Measurements from ENCODE around the gene C1orf174.

The C1orf174 gene

DNA sequence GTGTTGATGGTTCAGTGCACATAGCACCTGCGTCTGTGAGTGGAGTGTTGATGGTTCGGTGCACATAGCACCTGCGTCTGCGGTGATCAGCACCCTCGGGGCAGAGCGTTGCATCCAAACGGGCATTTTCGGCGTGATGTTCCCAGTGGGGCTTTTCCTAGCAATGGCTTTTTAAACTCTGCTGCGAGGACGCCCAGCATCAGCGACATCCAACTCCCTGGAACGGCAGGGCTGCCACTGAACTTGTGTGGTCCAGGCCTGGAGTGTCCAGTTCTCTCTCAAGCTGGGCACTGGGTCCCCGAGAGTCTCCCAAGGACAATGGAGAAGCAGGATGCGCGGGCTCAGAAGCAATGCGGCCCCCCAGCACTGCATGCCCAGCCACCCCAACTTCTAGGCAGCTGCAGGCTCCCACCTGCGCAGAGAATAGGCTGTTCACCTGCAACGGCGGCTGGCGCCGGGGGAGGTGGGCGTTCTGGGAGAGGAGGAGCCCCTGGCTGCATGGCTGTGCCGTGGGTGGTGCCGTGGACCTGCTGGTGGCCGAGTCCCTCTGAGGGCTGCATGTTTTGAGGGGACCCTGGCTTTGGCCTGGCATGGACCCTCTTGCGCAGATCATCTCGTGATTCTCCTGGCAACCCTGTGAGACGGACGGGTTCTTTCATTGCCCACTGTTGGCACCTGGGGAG lies 10.1 kb upstream of the C1orf174 start:
- no peak for DNase-seq (ENCODE audit: low read depth in 2 of 2)

DNA sequence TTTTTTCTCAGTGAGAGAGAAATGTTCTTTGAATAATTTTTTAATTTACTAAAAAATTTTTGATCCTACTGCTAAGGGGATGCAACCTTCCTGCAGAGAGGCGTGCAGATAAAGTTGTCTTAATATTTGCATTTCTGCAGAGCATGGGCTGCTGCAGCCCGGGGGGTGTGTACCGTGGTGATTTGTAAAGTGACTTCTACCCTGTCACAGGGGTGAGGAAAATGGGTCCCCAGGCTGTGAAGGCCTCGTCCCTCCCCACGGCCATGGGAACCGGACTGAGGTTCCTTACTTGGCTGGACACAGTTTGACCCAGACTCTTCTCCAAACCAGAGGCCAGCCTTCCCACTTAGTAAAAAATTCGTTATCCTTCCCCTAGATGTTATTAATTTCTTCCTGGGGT lies 9.5 kb upstream of the C1orf174 start:
- no peak for DNase-seq (ENCODE audit: low read depth in 2 of 2)

DNA sequence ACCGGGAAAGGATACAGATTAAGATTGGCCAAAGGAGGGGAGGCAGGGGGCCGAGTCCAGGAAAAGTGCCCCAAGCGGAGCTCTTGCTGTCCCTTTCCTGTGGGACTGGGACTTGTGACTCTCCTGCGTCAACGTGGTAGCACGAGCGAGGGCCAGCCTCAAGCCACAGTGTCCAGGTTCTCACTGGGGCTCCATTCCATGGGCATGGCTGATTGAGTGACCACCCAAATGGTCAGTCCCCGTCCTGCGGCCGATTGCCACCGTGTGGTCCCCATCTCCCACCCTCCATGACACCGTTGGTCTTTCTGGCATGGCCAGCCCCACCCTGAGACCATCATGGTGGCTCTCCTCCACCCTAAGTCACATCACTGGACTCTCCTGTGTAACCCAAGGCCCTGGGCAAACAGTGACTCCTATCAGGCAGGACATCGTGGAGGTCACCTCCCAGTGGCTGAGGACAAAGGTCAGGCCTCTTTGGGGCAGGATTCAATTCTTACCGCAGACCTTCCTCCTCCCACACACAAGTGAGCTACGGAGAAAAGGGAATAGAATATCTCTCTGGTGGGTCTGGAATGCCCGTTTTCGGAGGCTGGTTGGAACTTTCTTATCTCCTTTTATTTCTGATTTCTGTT lies 8.9 kb upstream of the C1orf174 start:
- DNase-seq (ENCODE audit: low read depth in 2 of 2): no peak

DNA sequence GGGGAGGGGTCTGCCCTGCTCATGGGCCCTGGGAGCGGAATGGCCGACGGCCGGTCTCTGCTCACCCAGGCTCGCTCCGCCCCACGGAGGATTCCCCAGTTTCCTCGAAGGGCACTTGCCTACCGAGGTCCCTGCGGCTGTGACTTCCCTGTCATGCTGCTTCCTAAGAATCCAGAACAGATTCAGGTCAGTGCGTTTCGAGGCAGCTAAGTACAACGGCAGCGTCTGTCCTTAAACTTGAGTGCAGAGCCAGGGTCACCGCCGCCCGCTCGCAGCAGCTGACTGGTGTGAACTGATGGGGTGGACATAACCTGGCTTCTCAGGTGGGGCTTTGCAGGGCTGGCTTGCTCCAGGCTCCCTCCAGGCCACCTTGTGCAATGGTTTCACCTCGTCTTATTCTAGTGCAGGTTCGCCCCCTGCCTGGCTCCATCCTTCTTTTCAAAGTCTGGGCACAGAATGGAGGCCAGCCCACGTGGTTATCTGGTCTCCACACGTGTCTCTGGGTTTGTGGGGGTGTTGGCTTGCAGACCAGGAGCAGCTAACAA lies 7.6 kb upstream of the C1orf174 start:
- DNase-seq (ENCODE audit: low read depth in 2 of 2): no peak

DNA sequence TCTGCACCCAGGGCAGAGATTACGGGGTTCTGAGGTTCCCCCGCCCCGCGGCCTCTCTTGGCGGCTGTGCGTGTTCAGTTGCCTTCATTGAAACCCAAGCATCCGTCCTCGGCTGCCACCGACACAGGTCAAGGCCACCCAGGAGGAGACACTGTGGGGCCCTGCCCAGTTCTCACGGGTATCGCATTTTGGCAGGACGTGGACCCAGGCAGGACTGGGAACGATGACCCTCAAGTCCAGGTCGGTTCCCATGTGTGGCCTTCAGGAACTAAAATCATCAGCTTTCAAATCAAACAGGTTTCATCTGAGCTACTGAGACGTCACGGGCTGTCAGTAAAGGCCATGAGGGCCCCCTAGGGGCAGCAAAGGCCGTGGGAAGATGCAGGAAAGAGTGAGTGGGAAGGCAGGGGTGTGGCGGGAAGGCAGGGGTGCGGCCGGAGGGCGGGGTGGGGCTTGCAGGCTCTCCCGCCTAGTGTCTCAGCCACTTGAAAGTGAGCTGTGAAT lies 7.0 kb upstream of the C1orf174 start:
- peak in 1 of 2 donors; percentile 32 for DNase-seq (ENCODE audit: low read depth in 2 of 2)

DNA sequence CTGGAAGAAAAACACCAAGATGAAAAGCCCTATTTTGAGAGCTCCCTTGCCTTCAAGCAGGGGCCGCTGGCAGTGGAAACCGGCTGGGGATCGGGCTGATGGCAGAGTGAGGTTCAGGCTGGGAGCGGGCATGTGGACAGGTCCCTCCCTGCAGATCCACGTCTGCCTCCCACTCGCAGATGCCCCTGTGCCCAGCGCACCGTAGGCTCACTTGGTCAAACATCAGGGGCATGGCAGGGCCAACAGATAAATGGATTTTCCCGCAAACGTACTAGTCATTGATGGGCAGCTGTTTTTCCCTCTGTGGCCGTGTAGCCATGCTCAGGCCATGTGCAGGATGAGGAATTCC lies 6.6 kb upstream of the C1orf174 start:
- no peak for DNase-seq (ENCODE audit: low read depth in 2 of 2)

DNA sequence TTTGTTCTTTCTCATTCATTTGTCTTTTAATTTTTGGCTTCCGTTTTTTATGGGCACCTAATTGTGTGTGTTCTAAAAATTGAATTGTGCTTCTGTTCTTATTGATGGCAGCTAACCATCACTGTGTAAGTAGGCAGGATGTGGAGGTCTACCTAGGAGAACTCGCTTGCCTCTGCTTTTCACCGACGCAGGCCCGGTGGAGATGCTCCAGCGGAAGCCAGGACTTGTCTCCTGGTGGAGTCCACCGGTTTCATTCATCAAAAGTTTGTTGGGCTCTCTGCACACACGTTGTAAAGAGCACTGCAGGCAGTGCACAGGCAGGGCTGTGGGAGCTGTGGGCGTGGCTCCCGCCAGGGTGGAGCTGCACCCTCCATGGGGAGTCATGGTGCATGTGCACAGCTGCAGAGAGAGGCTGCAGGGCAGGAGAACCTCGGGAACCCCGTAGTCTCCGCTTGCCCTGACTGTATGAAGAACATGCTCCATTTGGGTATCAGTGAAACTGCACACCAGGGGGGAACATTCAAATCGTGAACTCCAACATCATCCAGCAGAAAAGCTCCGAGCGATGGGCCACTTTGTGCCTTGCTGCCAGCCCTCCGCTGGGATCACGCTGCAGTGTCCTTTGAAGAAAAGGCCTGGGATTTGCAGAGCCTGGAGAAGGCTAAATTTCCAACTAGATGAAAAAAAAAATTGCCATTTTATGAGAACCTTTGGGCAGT lies 6.0 kb upstream of the C1orf174 start:
- no peak for DNase-seq (ENCODE audit: low read depth in 2 of 2)

DNA sequence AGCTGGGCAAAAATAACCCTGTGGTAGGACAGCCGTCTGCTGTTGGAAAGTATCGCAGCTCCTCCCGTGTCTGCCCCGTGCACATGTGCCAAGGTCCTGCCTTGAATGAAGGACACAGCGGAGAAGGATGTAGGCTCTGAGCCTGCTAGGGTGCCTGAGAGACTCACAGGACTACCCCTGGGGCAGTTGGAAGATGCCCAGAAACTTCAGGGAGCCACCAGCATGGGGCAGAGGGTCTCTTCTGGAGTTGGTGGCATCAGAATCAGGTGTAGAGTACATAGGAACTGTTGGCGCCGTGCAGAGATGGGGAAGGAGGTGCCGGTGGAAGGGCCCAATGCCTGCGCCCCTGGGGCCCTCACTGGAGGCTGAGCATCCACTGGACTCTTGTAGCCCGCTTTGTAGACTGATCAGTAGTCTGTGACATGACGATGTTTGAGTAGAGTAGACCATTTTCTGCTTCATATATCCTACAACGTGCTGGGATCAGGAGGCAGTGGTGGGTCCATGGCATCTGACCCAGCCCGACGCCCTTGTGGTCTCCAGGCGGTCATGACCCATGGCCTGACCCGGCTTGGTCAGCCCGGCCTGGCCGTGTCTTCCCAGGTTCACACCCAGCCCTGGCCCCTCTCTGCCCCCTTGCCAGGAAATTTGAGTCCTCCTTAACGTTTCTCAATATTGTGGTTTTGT lies 5.3 kb upstream of the C1orf174 start:
- no peak for DNase-seq (ENCODE audit: low read depth in 2 of 2)

DNA sequence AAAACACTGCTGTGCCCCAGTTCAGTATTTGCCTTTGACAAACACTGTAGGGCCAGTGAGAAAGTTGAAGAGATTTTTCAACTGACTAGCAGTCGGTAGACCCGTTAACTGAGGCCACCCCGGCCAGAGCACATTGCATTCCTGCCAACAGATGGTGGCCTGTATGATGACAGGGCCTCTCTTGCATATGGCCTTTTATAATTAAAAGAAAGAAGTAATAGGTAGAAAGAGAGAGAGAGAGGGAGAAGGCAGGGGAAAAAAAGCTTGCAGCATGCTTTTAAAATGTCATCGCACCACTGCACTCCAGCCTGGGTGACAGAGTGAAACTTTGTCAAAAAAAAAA lies 4.7 kb upstream of the C1orf174 start:
- DNase-seq (ENCODE audit: low read depth in 2 of 2): no peak

DNA sequence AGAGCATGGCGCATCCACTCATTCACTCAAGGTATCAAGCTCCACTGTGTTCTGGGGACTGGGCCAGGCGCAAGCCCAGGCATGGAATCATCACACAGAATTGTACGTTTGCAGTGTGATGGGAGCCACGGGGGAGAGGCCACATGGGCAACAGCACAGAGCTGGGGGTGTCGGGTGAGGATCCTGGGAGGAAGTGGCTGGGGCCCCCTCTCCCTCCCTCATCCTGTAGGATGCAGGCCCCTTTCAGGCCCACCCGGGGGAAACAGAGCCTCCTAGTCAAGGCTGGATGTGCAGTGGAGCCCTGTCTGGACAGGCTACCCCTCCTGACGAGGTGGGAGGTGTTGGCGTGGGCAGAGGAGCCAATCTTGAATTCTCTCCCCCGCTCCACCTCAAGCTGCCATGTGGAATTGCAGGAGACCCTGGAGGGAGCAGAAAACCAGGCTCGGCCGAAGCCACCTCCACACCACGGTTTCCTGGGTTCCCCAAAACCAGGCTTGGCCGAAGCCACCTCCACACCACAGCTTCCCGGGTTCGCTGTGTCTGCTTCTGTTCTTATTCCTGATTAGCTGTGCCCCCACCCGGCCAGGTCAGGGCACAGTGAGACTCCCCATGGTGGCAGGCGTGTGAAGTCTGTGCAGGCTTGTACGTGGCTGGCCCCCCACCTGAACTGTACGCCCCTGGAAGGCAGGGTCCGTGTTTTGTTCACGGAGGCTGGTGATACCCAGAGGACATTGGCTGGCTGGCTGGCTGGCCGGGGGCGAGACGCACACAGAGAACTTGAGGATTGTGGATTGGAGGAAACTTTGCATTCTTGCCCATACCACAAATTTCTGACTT lies 4.2 kb upstream of the C1orf174 start:
- DNase-seq (ENCODE audit: low read depth in 2 of 2): no peak

DNA sequence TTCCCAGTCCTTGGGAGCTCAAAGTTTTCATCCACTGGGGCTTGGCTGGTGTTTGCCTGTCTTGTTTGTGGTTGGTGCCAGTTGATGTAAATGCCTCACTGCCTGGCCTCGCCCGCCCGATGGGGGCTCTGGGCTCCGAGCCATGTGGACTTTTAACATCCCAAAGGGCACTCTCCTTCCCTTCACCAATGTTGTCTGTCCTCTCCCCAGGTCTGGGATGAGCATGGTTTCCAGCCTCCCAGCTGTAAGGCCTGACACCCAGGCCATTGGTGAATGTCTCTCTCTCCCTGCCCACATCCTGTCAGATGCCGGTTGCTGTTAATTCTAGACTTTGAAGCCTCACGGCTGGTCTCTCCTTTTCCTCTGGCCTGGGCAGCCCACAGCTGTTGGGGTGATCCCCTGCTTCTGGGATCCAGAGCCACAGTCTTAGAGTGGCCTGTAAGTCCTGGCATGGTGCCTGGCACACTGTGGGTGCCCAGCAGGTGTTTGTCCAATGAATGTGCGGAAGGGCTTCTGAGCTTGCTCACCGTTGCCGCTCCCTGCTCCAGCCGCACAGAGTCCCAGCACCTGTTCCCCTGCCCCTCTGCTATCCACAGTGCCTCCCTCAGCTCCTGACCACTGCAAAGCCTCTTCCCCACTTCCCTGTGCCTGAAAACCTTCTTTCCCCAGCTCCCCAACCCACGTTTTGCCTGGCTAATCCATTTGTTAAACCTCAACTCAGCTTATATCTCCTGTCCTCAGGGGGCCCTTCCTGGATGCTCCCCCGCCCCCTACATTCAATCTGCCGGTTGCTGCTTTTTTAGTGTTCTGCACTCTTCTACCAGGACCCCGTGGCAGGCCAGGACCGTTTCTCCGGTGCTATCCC lies 3.3 kb upstream of the C1orf174 start:
- no peak for DNase-seq (ENCODE audit: low read depth in 2 of 2)

DNA sequence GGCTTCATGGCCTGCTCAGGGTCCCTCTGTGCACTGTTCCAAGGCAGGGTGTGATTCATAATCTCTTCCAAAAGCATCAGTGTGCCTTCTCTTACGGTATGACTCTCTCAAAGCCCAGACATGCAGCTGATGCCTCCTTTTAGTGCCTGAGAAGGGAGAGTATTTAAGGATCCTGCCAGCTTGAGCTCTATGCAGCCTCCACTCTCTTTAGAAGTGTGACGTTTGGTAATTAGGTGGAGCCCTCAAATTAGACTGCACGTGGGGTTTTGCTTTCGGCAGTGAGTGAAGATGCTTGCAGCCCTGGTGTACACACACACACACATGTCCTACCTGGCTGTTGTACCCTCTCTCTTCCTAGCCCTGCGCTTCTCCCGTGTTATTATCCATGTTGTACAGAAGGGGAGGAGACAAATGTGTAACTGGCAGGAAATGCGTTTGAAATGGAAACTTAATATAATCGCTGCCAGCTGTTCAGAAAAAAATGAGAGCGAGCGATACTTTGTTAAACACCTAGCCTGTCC lies 2.6 kb upstream of the C1orf174 start:
- DNase-seq (ENCODE audit: low read depth in 2 of 2): no peak

DNA sequence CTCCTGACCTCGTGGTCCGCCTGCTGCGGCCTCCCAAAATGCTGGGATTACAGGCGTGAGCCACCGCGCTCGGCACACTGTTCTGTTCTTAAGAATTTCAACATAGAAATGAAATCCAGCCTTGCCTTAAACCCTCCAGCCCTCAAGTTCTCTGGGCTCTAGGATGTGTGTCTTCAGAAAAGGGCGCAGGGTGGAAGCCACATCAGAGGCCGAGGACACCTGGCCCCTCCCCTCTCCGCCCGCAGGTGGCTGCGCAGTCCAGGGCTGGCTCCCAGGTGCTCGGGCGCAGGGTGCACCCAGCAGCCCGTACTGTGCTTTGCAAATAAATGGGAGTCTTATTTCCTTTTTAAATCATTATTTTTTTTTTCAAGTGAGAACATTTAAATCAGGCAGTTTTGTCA lies 2.0 kb upstream of the C1orf174 start:
- DNase-seq (ENCODE audit: low read depth in 2 of 2): no peak

DNA sequence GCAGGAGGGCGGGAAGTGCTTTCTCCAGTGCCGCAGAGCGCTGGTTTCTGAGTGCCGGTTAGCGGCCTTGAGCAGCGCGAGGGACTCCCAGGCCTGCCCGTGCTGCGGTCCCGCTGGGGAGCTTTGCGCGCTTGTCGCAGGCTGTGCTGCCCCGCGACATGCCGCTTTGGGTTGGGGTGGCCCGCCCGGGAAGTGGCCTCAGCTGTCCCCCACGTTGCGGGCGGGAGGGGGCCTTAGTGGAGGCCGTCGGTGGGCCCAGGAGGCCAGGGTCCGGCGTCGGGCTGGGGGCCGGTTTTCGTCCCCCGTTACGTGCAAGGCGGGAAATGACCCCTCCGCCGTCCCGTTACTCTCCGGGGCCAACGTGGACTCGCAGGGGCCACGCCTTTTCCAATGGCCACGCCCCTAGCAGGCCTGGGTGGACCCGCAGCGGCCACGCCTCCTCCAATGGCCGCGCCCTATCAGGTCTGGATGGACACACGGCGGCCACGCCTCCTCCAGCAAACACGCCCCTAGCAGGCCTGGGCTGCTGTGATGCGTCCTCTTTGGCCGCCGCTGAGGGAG lies 977 bp upstream of the C1orf174 start:
- peak; percentile 74 to 87 for DNase-seq (ENCODE audit: low read depth in 2 of 2)

DNA sequence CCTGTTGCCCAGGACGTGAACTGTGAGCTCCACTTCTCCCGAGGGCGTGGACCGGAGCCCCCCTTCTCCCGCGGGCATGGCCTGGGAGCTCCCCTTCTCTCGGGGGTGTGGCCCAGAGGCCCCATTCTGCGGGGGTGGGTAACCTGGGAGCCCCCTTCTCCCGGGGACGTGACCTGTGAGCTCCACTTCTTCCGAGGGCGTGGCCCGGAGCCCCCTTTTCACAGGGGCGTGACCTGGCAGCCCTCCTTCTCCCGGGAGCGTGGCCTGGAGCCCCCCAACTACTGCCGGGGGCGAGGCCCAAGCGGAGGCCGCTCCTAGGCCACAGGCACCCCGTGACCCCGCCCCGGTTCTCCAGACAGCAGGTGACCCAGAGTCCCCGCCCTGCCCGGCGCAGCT lies 320 bp downstream of the C1orf174 start:
- DNase-seq (ENCODE audit: low read depth in 2 of 2): no peak

DNA sequence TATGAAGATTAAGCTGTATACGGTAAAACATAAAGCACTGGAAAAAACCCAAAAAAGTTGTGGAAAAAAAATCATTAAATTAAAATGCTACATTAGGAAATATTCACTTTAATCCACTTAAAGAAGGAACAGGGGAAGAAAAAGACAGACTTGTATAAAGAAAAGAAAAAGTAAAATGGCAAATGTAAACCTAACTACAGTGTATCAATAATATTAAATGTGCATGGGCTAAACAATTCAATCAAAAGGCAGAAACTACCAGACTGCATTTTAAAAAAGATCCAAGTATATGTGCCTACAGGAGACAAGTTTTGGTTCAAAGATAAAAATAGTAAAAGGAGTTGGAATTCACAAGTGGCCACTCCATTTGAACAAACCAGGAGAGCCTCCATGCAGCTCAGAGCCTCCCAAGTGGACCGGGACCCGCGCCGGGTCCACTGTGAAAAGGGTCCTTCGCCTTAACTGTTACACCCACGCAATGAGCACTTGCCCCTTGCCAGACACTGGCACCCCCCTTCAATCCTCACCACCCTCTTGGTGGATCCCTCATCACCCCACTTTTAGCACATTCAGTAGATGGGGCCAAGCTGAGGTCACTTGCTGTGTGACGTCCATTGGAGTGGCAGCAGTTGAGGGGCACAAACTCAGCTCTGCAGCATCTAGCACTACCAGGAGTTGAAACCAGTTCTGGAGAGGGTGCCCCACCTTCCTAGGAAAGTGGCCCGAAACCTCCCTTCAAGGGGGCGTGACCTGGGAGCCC lies 898 bp downstream of the C1orf174 start:
- no peak for DNase-seq (ENCODE audit: low read depth in 2 of 2)

DNA sequence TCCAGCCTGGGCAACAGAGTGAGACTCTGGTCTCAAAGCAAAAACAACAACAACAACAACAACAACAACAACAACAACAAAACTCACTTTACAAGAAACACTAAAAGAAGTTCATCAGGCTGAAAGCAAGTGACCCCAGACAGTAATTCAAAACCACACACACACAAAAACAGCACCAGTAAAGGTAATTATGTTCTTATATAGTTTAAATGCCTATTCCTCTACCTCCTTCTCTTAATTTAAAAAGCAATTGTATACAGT lies 1.7 kb downstream of the C1orf174 start:
- DNase-seq (ENCODE audit: low read depth in 2 of 2): no peak

DNA sequence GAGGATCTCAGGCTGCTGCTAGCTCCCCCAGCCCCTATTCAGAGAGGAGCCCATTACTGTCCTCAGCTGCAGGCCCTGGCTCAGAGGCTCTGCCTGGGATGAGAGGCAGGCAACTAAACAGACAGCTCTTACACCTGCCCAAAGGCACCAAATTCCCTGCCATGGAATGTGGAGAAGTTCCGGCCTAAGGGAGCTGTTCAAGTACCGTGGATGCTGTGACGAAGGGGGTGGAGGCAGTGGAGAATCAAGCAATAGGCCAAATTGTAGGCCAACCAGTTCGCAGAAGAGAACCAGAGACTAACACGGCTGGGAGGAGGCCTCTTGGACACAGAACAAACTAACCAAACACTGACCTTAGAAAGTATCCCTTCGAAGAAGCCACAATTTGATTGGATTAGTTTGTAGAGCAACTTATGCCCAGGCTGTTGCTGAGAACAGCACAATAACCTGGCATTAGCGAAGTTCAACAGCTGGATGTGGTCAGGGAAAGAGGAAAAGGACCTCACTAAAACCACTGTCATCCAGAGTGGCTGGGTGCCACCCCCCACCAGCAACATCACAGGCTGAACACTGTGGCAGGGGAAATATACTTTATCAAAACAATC lies 3.6 kb downstream of the C1orf174 start:
- no peak for DNase-seq (ENCODE audit: low read depth in 2 of 2)

DNA sequence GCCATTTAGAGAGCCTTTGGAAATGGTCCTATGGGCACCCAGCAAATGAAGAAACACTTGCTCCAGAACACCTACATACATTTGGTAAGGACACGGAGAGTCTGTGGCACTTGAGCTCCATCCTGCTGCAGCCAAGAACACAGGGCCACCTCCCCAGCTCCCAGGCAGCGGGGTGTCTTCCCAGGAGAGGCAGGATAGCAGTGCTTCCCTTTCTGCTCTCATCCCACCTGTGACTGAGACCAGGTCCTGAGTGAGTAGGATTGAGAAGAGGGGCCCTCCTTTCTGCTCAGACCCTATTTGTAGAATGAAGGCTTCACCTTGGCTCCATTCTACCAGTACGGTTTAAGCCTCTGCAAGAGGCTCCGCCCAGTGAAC lies 4.1 kb downstream of the C1orf174 start:
- no peak for DNase-seq (ENCODE audit: low read depth in 2 of 2)

Measured in activated CD4-positive, alpha-beta T cell treated with anti-CD3 and anti-CD28 coated beads for 24 hours (primary cell).